NK-92 (cell line): ENCODE data around the gene STARD9.
"Not testable (repeated sequence)": the region's sequence is repeated elsewhere in the genome, so short reads cannot be mapped to it uniquely, and the experiment has no call there.

Experiments
- DNase-seq: peaks from one replicate; lab custom pipeline; 2025; ENCODE audit not compliant: unreplicated experiment; lab: John Stamatoyannopoulos, UW

The STARD9 gene

GRCh38 chr15:42623951-42624350 is 48.5 kb downstream of the STARD9 start:
- no peak for DNase-seq

DNA sequence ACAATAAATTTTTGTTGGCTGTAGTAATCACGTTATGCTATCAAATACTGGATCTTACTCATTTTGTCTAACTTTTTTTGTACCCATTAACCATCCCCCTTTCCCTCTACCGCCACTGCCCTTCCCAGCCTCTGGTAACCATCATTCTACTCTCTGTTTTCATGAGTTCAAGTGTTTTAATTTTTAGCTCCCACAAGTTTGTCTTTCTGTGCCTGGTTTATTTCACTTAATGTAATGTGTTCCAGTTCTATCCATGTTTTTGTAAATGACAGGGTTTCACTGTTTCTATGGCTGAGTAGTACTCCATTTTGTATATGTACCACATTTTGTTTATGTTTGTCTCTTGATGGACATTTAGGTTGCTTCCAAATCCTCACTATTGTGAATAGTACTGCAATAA is 52.1 kb downstream of the STARD9 start:
- DNase-seq, result no peak

- no peak for DNase-seq
Measured at GRCh38 chr15:42628761-42629160, 53.4 kb downstream of the STARD9 start.

DNA sequence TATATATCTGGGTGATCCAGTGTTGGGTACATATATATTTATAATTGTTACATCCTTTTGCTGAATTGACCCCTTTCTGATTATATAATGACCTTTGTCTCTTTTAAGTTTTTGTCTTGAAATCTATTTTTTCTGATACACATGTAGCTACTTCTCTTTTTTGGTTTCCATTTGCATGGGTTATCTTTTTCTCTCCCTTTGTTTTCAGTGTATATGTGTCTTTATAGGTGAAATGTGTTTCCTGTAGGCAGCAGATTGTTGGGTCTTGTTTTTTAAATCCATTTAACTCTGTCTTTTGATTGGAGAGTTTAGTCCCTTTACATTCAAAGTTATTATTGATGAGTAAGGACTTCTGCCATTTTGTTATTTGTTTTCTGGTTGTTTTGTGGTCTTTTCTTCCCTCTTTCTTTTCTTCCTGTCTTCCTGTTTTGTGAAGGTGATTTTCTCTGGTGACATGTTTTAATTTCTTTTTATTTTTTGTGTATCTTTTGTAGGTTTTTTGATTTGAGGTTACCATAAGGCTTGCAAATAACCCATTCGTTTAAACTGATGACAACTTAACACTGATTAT is 56.8 kb downstream of the STARD9 start:
- DNase-seq, result no peak

DNA sequence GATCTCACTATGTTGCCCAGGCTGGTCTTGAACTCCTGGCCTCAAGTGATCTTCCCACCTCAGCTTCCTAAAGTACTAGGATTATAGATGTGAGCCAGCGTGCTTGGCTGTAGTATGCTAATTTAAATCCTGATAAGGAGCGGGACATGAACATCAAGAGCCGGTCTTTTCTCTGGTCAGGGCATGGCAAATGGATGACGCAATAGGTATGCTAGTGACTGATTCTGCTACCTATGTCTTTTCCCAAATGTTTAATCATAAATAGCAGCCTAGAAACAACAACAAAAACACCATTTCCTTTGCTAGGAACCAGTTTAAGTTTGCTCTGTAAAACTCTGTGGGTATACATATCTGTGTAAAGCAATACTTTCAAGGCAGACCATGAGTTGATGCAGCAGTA is 64.7 kb downstream of the STARD9 start:
- no peak for DNase-seq

GRCh38 chr15:42650208-42651066 is 75.0 kb downstream of the STARD9 start:
- DNase-seq, result no peak

GRCh38 chr15:42665827-42666226 is 90.4 kb downstream of the STARD9 start:
- DNase-seq, result no peak

GRCh38 chr15:42667855-42668254 is 92.4 kb downstream of the STARD9 start:
- no peak for DNase-seq

GRCh38 chr15:42670451-42670850 is 95.0 kb downstream of the STARD9 start:
- no peak for DNase-seq

DNA sequence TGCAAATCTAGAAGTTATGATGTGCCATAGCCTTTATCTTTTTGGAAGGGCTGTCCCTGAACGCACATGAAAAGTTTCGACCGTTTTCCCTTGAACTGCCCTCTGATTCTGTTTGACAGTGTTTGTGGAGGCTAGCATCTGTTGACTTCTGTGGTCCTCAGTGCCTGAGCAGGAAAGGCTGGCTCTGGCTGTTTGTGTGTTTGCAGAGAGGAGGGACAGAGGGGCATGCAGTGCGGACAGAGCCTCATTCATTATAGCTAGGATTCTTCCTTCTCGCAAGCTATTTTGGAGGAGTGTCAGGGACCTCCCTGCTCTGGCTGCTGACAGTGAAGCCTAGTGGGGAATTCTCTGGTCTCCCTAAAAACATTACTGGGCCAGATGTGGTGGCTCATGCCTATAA is 97.0 kb downstream of the STARD9 start:
- no peak for DNase-seq

DNA sequence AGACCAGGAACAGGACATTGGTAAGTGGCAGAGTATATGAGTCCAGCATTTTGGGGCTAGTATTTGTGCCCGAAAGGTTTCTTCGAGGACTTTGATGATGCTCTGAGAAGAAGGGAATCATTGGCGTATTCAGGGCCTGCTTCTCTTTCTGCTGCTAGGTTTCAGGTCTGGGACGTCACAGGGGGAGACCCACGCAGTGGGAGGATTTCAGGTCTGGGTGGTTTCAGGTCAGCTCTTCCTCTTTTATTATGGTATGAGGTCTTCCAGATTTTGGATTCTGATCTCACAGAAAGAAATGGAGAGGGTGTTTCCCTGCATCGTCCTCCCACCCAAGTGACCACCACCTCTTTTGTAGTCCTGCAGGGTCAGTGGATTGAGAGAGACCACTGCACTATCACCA is 99.1 kb downstream of the STARD9 start:
- DNase-seq, result no peak

DNA sequence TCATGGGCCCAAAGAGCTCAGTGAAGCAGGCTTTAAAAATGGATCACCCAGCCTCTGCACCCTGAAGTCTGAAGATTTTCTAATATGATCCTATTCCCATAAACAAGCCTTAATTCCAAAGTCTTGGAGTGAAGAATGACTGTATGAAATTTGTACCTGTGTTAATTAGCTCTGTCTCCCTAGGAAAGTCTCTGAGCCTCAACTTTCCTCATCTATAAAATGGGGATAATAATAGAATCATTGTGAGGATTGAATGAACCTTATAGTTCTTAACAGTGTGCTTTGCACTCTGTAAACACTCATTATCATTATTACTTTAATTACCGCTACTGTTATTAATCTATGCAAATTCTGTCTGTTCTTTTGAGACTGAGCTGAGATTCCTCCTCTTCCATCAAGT is 99.6 kb downstream of the STARD9 start:
- no peak for DNase-seq

GRCh38 chr15:42679285-42680141 is 104.1 kb downstream of the STARD9 start:
- no peak for DNase-seq

GRCh38 chr15:42680142-42680482 is 104.7 kb downstream of the STARD9 start:
- DNase-seq, result not testable (repeated sequence)

GRCh38 chr15:42681119-42681518 is 105.7 kb downstream of the STARD9 start:
- DNase-seq, result no peak

DNA sequence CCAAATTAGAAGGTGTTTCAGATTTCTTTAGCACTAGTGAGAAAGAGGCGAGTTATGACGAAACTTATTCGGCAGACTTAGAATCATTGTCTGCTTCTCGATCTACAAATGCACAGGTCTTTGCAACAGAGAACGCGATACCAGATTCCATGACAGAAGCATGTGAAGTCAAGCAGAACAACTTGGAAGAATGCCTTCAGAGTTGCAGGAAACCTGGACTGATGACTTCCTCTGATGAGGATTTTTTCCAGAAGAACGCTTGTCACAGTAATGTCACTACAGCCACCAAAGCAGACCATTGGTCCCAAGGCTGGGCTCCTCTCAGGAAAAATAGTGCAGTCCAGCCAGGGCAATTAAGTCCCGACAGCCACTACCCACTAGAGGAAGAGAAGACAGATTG is 110.9 kb downstream of the STARD9 start:
- DNase-seq, result no peak

- no peak for DNase-seq
Measured at GRCh38 chr15:42687740-42688139, 112.3 kb downstream of the STARD9 start.

DNA sequence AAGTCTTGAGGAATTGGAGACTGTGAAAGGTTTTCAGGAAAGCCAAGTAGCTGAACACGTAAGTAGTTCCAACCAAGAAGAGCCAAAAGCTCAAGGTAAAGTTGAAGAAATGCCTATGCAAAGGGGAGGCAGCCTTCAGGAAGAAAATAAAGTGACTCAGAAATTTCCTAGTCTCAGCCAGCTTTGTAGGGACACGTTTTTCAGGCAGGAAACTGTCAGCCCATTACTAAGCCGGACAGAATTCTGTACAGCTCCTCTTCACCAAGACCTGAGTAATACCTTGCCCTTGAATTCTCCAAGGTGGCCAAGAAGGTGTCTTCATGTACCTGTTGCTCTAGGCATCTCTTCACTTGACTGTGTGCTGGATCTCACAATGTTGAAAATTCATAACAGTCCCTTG is 112.9 kb downstream of the STARD9 start:
- DNase-seq, result no peak

- no peak for DNase-seq
Measured at GRCh38 chr15:42691308-42691707, 115.9 kb downstream of the STARD9 start.

DNA sequence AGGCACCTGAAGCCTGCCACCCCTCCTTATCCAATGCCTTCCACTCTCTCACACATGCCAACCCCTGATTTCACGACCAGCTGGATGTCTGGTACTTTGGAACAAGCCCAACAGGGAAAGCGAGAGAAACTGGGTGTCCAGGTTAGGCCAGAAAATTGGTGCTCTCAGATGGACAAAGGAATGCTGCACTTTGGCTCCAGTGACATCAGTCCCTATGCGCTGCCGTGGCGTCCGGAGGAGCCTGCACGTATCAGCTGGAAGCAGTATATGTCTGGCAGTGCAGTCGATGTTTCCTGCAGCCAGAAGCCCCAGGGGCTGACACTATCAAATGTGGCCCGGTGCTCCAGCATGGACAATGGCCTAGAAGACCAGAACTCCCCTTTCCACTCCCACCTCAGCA is 116.4 kb downstream of the STARD9 start:
- DNase-seq, result no peak

DNA sequence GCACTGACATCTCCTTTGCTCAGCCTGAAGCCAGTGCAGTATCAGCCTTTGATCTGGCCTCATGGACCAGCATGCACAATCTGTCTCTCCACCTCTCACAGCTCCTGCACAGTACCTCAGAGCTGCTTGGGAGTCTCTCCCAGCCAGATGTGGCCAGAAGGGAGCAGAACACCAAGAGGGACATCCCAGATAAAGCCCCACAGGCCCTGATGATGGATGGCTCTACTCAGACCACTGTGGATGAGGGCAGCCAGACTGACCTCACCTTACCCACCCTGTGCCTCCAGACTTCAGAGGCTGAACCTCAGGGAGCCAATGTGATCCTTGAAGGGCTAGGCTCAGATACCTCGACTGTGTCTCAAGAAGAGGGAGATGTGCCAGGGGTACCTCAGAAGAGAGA is 117.1 kb downstream of the STARD9 start:
- DNase-seq, result no peak

DNA sequence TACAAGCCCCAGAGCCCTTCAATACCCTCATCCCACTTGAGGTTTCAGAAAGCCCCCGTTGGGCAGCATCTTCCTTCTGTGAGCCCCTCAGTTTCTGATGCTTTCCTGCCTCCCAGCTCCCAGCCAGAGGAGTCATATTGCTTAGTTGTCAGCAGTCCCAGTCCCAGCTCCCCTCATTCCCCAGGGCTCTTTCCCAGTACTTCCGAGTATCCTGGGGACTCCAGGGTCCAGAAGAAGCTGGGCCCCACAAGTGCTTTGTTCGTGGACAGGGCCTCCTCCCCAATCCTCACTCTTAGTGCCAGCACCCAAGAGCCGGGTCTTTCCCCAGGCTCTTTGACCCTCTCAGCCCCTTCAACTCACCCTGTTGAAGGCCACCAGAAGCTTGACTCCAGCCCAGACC is 117.6 kb downstream of the STARD9 start:
- no peak for DNase-seq
